COLO668 (cell line): Measurements from ENCODE around the gene CHST15.
"Not testable (repeated sequence)": the region's sequence is repeated elsewhere in the genome, so short reads cannot be mapped to it uniquely, and the experiment has no call there.

Experiments
- DNase-seq: peaks from one replicate; lab custom pipeline; 2025; ENCODE audit not compliant: unreplicated experiment; lab: John Stamatoyannopoulos, UW

Gene CHST15

GRCh38 chr10:124100124-124100523 lies 6.7 kb upstream of the CHST15 start:
- no peak for DNase-seq

- no peak for DNase-seq
Observed at GRCh38 chr10:124099604-124100003, 6.2 kb upstream of the CHST15 start.

GRCh38 chr10:124098575-124098974 lies 5.2 kb upstream of the CHST15 start:
- no peak for DNase-seq

GRCh38 chr10:124097883-124098282 lies 4.5 kb upstream of the CHST15 start:
- no peak for DNase-seq

- no peak for DNase-seq
Observed at GRCh38 chr10:124096494-124096893, 3.1 kb upstream of the CHST15 start.

GRCh38 chr10:124095801-124096200 lies 2.4 kb upstream of the CHST15 start:
- not testable (repeated sequence) for DNase-seq

- DNase-seq, result peak; percentile 17
Observed at GRCh38 chr10:124095096-124095495, 1.7 kb upstream of the CHST15 start.

- no peak for DNase-seq
Observed at GRCh38 chr10:124094419-124094785, 1.0 kb upstream of the CHST15 start.

GRCh38 chr10:124093774-124094418 lies 498 bp upstream of the CHST15 start:
- DNase-seq, result not testable (repeated sequence)

- DNase-seq, result peak; percentile 53
Observed at GRCh38 chr10:124092250-124092859, 1.0 kb downstream of the CHST15 start.

- DNase-seq, result no peak
Observed at GRCh38 chr10:124091646-124092249, 1.6 kb downstream of the CHST15 start.

- DNase-seq, result no peak
Observed at GRCh38 chr10:124090601-124091209, 2.7 kb downstream of the CHST15 start.

GRCh38 chr10:124089859-124090258 lies 3.5 kb downstream of the CHST15 start:
- DNase-seq, result no peak

- no peak for DNase-seq
Observed at GRCh38 chr10:124088915-124089314, 4.5 kb downstream of the CHST15 start.

- DNase-seq, result peak; percentile 15
Observed at GRCh38 chr10:124087672-124088634, 5.4 kb downstream of the CHST15 start.

GRCh38 chr10:124086787-124087671 lies 6.4 kb downstream of the CHST15 start:
- no peak for DNase-seq

GRCh38 chr10:124086097-124086710 lies 7.2 kb downstream of the CHST15 start:
- DNase-seq, result no peak

GRCh38 chr10:124085680-124086079 lies 7.7 kb downstream of the CHST15 start:
- DNase-seq, result no peak

- DNase-seq, result no peak
Observed at GRCh38 chr10:124084708-124085107, 8.7 kb downstream of the CHST15 start.
